Right kidney (tissue), 1 donor: Measurements from ENCODE around the gene VAV3.
"Not testable (repeated sequence)": the region's sequence is repeated elsewhere in the genome, so short reads cannot be mapped to it uniquely, and the experiment has no call there.

Source experiments
- DNase-seq: peaks from one replicate; pipeline ENCODE4 v3.0.0-alpha.2; 2016

Gene VAV3

DNA sequence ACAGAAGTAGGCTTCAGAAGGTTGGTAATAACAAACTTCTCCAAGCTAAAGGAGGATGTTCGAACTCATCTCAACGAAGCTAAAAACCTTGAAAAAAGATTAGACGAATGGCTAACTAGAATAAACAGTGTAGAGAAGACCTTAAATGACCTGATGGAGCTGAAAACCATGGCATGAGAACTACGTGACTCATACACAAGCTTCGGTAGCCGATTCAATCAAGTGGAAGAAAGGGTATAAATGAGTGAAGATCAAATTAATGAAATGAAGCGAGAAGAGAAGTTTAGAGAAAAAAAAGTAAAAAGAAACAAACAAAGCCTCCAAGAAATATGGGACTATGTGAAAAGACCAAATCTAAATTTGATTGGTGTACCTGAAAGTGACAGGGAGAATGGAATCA lies 231.6 kb downstream of the VAV3 start:
- not testable (repeated sequence) for DNase-seq

DNA sequence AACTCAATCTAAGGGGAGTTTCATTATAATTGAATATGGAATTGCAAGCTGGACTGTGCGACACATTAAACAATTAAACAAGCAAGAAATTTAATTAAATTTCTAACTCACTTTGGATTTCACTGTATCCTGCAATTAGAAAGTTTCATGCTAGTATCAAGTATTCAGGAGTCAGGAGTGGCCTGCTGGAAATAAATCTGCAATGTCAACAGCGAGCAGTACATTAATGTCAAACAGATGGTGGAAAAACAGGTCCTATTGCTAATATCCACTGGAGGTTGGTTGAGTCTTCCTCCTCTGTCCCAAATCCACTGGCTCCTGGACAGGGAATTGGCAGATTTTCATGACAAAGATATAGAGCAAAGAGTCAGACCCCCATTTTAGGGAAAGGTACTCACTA lies 237.1 kb downstream of the VAV3 start:
- DNase-seq: no peak

DNA sequence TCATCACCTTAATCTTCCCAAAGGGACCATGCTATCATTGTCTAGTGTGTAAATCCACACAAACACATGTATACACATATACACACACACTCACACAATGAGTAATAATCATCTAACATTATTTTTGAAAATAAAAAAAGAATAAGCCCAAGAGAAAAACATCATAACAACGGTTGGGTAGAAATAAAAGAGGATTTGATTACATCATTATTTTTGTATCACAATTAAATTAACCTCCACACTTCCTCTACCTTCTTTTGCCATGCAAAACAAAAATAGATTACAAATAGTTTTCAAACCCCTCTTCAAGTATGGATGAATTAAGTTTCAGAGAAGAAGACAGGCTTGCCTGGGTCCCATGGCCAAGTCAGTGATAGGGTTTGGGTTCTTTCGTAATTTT lies 238.1 kb downstream of the VAV3 start:
- no peak for DNase-seq

DNA sequence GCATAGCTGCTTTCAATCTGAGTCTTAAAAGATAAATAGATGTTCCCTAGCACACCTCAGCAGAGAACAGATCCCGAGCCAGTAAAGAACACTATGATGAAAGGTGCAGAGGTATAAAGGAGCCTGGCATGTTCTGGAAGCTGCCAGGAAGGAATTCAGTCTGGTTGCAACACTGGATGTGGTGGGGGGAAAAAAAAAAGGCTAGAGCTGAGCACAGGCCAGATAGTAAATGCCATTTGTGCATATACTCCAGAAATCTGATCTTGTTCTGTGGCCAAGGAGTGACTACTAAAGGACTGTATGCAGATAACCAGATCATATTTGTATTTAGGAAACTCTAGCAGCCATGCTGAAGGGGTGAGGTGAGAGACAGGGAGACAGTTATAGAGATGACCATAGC lies 240.3 kb downstream of the VAV3 start:
- DNase-seq: no peak

DNA sequence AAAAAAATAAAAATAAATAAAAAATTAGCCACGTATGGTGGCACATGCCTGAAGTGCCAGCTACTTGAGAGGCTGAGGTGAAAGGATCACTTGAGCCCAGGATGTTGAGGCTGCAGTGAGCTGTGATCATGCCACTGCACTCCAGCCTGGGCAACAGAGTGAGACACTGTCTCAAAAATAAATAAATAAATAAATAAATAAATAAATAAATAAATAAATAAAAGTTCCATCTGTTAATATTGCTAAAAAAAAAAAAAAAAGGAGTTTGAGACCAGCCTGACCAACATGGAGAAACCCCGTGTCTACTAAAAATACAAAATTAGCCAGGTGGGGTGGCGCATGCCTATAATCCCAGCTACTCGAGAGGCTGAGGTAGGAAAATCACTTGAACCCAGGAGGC lies 244.8 kb downstream of the VAV3 start:
- not testable (repeated sequence) for DNase-seq

DNA sequence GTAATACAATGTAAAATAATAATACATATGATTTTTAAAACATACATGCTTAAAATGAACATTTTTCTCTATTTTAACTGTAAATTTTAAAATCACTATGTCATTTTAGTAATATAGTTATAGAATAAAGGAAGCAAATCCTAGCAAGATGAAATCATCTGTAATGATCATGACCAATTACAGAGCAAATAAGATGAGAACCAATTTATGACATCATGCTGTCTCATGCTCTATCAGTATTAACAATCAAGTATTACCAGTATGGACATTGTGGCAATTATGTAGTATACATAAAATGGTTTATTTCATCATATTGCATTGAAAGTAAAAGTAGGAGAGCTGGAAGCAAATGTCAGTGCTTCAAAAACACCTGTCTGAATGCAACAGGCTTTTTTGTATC lies 255.0 kb downstream of the VAV3 start:
- no peak for DNase-seq

DNA sequence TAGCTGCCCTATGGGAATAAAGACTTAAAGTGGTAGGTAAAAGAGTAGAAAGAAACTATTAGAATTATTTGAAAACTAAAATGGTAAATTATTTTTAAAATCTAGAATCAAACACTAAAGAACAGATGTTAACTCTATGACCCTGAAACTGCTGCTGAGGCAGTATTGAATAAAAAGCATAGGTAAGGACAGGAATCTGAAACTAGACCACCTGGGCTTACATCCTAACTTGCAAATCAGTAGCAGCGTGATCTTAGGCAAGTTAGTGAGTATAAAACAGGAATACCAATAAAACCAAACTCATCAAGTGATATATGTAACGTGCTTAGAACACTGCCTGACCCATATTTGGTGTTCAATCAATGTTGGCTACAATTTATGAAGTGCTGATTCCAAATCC lies 257.9 kb downstream of the VAV3 start:
- no peak for DNase-seq

DNA sequence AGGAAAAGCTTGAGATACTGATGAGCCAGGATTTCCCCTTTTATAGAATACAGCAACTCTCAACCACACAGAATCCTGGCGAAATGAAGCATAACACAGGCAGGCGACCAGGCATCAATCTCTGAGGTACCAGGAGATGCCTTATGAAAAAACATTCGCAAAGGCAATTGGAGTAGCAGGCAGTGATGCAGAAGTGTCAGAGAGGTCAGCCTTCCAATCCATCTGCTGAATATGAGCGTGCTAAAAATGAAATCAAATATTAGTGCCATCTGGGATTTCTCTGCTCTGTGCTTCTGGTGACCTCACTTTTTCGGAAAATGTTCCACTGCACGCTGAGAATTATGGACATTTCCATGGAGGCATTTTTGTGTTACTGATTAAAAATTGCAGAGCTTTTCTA lies 258.8 kb downstream of the VAV3 start:
- DNase-seq: no peak

DNA sequence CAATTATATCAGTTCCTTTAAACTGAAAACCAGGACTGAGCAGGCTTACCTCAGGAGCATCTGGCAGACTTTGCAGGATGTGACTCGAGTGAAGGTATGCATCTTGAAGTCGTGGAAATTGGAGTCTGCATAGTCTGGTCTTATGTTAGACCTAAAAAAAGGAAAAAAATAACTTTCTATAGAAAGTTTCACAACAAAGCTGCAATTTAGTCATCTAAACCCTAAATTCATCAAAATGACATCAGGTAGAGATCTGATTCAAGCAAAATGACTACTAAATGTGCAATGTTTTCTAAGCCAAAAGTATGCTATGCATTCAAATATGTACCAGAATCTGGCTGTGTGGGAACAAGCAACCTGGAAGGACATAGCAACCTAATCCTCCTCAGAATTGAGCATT lies 260.1 kb downstream of the VAV3 start:
- DNase-seq: no peak

DNA sequence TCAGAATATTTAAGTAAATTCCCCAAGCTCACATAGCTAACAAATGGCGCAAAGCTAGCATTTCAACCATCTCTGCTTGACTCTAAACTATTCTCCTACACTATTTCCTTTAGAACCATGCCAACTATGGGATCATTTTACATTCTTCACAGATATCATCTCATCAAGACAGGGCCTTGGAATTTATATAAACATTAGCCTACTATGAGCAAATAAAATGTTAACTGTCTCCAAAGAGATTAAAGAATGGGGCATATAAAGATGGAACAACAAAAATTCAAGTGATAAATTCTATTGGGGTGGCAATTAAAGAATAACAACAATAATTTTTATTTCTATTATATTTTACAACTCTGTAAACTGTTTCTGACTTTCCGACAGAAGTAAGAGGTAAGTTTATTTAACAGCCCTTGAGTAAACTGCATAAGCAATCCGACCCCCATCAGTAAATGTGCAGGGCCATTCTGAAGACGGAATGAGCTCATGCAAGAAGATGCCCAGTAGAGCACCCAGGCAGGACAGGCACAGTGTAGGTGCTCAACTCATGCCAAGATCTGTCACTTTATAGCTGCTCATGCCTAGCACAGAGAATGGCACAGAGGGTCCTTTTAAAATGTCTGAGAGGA lies 261.9 kb downstream of the VAV3 start:
- DNase-seq: no peak

DNA sequence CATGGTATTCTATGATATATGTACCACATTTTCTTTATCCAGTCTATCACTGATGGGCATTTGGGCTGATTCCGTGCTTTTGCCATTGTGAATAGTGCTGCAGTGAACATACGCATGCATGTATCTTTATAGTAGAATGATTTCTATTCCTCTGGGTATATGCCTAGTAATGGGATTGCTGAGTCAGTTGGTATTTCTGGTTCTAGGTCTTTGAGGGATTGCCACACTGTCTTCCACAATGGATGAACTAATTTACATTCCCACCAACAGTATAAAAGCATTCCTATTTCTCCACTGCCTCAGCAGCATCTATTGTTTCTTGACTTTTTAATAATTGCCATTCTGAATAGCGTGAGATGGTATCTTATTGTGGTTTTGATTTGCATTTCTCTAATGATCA lies 264.3 kb downstream of the VAV3 start:
- DNase-seq: not testable (repeated sequence)

DNA sequence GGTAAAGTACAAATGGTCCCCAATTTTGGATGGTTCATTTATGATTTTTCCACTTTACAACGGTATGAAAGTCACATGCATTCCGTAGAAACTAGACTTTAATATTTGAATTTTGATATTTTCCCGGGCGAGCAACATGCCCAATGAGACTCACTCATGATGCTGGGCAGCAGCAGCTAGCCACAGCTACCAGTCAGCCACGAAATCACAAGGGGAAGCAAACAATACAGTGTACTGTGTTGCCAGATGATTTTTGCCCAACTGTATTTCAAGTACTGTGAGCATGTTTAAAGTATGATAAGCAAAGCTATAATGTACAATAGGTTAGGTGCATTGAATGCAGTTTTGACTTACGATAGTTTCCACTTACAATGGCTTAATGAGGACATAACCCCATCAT lies 266.8 kb downstream of the VAV3 start:
- no peak for DNase-seq

DNA sequence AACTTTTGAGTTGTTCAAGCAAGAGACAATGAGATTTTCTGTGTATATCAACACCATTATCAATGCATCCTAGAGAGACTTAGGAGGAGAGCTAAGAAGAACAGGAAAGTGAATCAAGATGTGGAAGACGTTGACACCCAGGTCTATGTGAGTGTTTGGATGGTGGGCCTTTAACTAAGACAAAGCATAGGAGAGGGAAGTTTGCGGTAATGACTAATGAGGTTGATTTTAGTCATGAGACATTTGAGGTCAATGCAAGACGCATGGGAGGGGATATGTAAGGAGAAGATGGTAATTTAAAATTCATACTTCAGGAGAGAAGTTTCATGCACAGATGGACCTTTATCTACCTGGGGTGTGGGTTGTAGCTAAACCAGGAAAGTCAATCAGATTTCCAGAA lies 269.6 kb downstream of the VAV3 start:
- DNase-seq: no peak

DNA sequence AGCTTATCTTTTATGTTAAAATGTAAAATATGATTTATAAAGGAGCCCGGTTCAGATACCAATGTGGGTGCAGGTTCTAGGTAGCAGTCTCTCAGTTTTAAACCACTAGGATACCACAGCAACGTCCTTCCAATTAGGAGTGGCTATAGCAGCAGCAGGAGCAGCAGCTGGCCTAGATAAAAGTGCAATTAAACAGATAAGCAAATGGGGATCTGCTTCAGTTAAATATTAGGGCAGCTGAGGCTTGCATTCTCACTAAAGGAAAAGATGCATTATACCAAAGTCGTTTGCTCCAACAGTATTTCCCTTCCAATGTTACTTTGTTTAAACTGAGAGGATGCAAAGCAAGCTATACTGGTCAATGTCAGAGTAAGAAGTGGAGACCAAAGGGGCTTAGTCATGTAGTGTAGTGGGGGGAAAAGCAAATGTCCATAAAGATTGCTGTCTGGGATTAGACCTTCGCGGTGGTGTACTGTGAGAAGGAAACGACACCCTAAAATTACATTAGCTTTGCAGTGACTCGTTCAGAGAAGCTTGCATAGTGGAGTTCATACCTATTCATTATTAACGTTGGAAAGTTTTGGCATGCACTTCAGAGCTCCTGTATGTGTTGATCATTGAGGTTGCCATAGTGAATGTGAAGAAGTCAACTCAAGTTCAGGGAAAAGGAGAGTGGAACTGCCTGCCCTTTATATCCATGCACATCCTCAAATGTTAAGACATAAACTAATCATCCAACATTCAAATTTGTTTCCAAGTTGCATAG lies 272.2 kb downstream of the VAV3 start:
- no peak for DNase-seq

DNA sequence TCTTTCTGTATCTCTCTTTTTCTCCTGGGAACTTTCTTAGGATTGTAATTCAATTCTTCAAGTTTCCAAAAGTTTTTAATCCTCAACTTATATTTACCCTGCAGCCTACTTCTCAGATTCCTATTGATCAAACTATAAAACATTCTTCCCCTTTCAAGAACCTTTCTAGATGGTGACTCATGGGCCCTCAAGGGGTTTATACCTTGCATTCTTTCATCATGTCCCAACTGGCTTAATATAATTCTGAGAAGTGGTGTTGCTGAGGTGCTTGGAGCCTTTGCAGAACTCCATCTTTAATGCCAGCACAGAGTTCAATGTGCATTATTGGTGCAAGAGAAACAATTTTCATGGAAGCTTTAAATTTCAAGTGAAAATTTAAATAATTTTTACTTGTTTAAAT lies 273.4 kb downstream of the VAV3 start:
- no peak for DNase-seq

DNA sequence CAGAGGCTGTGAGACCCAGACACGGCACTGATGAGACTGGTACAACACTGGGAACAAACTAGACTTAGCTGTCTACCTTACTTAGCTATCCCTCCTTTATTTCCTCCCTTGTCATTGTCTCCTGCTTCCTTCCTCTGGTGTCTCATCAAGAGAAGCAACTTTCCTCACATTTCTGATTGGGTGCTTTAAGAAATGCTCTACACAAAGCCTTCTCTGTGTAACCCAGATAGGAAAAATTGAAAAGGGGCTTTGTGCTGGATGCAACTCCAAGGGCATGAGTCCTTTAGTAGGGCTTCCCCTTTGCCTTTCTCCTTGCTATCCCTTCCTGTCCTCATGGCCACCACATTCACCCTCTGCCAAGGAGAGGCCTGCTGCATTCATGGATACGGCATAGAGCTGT lies 274.5 kb downstream of the VAV3 start:
- no peak for DNase-seq

DNA sequence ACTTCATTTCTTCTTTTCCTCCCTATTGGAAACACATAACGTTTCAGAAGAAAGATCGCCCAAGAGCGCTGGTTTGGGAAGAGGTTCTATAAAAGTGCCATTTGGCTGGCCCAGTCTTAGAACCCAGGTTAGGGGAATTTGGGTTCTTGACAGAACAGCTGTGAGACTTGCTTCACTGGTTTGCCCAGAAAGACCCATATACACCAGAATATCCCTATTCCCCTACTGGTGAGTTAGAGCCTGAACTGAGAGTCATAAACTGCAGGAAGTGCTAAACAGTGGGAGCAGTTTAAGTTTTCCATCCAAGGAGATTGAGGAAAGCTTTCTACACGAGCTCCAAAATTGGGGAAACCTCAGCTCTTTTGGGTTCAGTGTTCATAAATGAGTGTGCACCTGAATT lies 275.2 kb downstream of the VAV3 start:
- no peak for DNase-seq

DNA sequence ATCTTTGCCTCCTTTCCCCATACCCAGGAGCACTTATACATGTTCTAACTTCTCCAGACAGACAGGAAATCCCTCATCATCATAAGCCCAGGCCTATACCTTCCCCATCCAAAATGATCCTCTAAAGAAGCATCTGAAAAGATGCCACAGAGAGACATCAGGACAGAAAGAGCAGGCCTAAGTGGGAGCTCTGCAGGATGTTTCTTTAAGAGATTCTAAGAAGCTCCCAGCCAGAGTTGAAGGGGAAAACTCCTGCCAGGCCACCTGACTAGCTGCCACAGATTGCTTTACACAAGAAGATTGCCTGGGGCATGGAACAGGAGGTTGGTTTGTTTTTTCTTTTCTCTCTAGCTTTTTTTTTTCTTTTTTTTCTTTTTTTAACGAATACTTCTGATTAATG lies 275.8 kb downstream of the VAV3 start:
- peak; percentile 9 for DNase-seq

DNA sequence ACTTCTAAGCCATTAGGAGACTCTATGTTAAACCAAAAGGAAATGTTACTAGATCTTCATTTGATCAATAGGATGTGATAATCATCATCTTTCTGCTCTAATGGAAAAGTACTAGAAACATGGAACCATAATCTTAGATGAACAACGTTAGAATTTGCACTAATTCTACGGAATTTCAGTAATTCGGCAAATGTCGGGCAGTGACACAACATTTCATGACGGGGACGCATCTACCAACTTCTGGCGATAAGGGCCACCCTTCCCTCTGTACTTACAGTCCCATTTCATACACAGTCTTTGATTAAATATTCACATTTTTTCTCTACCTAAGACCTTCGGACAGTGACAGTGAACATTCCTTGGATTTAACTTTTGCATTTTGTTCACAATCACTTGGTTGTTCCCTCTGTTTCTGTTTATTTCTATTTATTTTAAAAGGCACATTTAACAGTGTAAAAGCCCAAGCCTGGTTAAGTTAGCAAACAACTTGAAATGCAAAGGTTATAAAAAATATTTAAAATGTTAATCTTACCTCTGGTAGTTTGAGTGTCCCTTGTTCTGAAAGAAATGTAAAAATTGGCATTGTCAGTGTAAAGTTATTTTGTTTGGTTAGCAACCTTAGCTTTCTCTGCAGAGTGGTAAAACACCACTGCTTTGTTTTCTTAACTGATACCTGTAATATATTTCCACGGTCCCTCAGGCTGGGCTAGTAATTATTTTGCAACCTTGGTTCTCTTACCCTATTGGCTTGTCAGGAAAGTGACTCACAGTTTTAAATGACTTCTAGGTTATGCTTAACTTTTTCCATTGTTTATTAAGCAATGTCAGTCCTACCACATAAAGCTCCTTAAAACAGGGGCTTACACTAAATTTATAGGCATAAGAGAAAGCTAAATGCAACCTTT lies 276.9 kb downstream of the VAV3 start:
- no peak for DNase-seq

DNA sequence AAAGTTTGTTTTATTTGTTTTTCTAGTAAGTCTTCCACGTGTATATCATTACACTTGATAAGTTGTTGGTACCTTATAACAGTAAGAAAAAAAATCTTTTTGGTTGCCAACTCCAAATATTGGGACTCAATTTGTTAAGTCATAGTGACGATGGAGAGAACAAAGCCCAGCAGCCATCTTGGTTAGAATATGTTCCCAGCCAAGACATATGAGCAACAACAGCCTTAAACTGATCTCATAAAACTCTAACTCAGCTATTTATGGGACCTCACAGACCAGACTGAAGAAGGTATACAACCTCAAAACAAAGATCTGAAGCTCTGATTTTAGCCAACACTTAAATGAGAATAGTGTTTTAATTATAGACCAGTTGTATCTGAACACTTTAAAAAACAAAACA lies 281.3 kb downstream of the VAV3 start:
- no peak for DNase-seq

DNA sequence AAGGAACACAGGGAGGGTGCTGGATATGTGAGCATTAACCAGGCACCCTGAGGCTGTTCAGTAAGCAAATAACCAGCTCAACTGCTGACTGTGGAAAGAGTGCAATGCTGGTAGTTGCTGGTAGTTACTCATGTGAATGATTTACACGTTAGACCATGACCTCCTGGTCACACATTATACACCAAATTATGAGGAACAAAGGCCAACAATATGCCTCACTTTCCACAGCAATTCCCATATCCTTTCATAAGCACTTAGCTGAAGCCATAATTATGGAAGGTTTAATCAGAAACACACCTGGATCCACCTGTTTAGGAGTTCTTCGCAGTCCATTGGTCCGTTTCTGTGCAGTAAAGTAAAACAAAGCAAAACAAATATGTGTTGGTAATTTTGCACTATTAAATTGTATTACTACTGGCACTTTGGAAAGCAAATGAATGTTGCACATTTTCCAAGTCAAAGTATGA lies 281.8 kb downstream of the VAV3 start:
- peak; percentile 32 for DNase-seq

DNA sequence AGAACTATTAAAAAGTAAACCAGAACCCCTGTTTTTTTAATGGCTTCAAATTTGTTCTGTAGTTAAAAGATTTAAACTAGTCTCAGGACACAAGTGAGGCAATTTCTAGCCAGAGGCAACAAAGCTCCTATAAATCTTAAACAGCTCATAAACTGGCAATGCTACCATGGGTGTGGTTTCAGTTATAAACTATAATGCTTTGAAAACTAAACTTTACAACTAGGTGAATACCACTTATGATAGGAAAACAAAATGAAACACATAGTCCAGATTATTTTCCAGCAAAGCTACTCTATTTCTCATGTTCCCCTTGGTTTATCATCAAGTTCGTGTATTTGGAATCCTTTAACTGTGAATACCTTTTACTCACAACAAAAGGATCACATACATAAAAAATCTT lies 282.5 kb downstream of the VAV3 start:
- no peak for DNase-seq

DNA sequence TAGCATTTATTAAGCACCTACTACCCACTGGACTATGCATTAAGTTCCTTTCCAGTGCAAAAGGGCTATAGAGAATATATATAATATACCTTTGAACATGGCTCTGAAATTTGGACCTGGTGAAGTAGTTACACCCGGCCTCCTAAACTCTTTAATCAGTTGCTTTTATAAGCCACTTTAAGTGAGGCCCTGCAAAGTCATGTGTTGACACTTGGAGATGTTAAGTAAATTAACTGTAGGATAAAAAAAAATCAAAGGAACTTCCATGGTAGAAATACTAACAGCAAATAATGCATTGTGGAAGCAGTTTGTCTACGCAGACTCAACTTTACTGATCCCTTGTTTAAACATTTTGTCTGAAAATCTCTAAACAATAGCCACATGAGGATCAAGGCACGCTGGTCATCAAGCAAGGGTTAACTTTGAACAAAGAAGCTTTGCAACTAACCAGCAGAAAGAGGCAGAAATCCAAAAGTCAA lies 283.9 kb downstream of the VAV3 start:
- no peak for DNase-seq
